GM21367 (cell line): ENCODE data around the gene DYNC2I2.
A peak's percentile ranks its signal among the peaks of the same experiment; 100 is the strongest.
"Not testable (repeated sequence)": the region's sequence is repeated elsewhere in the genome, so short reads cannot be mapped to it uniquely, and the experiment has no call there.

Source experiments
- ATAC-seq: cut with Tn5 transposase; IDR thresholded peaks from one replicate; pipeline ENCODE4 v1.9.1; 2021; ENCODE audit not compliant: unreplicated experiment

DYNC2I2 gene

DNA sequence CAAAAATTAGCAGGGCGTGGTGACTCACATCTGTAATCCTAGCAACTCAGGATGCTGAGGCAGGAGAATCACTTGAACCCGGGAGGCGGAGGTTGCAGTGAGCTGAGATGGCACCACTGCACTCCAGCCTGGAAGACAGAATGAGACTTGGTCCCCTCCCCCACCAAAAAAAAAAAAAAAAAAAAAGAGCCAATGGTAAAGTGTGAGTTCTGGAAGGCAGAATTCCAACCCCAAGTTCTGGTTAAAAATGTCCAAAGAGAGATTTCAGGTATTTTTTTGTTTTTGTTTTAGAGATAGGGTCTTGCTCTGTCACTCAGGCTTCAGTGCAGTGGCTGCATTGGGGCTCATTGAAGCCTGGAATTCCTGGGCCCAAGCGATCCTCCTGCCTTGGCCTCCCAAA is 30.8 kb upstream of the DYNC2I2 start:
- no peak for ATAC-seq

DNA sequence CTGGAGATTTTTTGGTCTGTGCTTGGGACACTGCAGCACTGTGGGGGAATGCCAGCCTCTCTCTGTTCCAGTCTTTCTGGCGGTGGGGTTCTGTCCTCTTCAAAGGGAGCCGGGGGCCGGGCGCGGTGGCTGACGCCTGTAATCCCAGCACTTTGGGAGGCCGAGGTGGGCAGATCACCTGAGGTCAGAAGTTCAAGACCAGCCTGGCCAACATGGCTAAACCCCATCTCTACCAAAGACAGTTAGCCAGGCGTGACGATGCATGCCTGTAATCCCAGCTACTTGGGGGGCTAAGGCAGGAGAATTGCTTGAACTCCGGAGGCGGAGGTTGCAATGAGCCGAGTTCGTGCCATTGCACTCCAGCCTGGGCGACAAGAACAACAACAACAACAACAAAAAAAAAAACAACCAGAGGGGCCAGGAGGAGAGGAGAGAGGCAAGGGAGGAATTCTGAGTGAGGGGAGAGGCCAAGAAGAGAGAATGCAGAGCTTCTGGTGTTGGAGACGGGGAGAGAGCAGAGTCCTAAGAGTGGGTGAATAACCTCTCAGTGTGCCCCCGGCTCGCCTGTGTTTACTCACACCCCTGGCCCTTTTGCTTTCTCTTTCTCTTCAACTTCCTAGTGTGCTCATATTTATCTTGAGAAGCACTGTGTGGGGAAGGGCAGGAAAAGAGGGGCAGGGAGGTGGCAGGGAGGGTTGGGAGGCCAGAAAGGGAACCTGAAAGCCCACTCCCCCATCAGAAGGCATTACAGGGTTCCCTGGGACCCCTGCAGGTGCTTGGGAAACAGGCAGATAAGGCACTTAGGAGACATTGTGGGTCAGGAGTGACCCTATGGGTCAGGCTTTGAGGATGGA is 29.2 kb upstream of the DYNC2I2 start:
- no peak for ATAC-seq

GRCh38 chr9:128684325-128685199 is 27.9 kb upstream of the DYNC2I2 start:
- ATAC-seq, result peak; percentile 24

DNA sequence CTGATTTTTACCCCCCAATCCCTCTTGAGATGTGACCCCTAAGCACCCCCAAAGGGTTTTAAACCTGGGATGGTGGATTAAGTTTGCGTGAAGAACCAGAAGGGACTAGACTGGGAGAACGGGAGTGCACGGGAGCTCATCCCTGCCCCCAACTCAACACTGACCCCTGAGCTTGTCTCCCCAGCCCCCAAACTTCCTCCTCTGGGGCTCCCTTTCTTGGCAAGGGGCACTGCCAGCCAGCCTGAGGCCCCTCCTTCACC is 27.3 kb upstream of the DYNC2I2 start:
- ATAC-seq, result peak; percentile 2

DNA sequence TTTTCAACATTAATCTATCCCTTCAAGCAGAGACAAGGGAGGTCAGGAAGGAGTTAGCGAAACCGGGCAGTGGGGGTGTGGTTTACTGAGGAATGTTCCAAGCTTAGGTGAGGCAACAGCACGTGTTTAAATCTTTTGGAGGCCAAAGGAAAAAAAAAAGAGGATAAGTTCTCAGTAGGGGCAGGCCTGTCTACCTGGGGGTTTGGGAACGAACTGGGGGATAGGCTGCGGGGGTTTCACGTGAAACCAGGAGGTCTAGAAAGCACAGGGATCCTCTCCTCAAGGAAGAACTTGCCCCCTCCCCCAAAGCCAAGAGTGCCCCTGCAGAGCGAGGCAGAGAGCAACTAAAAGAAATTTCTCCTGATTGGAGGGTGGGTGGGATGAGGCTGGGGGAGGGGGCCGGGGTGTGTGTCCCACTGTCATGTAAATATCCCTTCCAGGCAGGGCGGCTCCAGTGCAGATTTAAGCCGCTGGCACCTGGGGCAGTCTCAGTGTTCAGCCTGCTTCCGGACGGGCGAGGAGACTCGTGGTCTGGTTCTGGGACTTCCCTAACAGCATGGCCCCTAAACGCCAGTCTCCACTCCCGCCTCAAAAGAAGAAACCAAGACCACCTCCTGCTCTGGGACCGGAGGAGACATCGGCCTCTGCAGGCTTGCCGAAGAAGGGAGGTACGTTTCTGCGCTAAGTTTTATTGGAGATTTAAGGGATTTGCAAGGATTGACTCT is 26.9 kb upstream of the DYNC2I2 start:
- no peak for ATAC-seq

DNA sequence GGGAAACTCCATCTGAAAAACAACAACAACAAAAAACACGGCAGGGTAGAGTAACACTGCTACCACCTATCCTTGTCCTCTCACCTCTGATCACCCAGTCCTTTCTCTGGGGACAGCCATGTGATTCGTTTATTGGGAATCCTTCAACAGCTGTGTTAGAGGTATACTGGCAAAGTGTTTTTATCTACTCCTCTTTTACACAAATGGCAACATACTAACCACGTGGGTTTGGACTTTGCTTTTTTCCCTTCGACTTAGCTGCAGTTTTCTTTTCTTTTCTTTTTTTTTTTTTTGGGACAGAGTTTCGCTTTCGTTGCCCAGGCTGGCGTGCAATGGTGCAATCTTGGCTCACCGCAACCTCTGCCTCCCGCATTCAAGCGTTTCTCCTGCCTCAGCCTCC is 21.1 kb upstream of the DYNC2I2 start:
- ATAC-seq, result no peak

DNA sequence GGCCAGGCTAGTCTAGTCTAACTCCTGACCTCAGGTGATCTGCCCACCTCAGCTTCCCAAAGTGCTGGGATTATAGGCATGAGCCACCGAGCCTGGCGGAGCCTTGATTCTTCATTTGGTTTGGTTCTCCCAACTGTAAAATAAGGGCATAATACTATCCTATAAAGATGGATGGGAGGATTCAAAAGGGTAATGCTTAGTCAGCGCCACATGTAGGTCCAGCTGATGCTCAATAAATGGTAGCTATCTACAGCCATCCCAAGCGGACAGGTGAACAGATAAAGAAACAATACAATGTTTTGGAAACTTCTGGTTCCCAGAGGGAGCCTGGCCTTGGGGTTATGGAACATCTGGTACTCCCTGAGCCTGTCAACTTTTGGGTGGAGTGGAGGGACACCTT is 18.7 kb upstream of the DYNC2I2 start:
- no peak for ATAC-seq

GRCh38 chr9:128669786-128670185 is 13.1 kb upstream of the DYNC2I2 start:
- ATAC-seq, result no peak

- ATAC-seq, result not testable (repeated sequence)
Measured at GRCh38 chr9:128666481-128666941, 9.9 kb upstream of the DYNC2I2 start.

GRCh38 chr9:128657796-128658195 is 1.1 kb upstream of the DYNC2I2 start:
- ATAC-seq, result no peak

GRCh38 chr9:128657344-128657704 is 677 bp upstream of the DYNC2I2 start:
- ATAC-seq, result no peak

GRCh38 chr9:128654481-128654880 is 2.2 kb downstream of the DYNC2I2 start:
- ATAC-seq, result no peak

DNA sequence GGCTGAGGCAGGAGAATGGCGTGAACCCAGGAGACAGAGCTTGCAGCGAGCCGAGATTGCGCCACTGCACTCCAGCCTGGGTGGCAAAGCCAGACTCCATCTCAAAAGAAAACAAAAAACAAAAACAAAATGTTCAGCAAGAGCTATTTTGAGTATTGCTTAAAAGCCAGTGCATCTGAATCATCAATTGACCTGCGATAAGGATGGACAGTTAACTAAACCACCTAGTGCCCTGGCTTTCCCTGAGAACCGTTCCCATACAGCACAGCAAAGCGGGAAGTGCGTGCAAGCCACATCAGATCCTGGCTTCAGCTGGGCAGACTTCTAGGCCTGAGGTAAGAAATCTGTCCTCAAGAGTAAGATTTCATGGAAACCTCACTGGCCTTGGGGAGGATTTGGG is 2.7 kb downstream of the DYNC2I2 start:
- ATAC-seq, result no peak

- ATAC-seq, result no peak
Measured at GRCh38 chr9:128651798-128652197, 4.8 kb downstream of the DYNC2I2 start.

GRCh38 chr9:128648206-128648605 is 8.4 kb downstream of the DYNC2I2 start:
- not testable (repeated sequence) for ATAC-seq

DNA sequence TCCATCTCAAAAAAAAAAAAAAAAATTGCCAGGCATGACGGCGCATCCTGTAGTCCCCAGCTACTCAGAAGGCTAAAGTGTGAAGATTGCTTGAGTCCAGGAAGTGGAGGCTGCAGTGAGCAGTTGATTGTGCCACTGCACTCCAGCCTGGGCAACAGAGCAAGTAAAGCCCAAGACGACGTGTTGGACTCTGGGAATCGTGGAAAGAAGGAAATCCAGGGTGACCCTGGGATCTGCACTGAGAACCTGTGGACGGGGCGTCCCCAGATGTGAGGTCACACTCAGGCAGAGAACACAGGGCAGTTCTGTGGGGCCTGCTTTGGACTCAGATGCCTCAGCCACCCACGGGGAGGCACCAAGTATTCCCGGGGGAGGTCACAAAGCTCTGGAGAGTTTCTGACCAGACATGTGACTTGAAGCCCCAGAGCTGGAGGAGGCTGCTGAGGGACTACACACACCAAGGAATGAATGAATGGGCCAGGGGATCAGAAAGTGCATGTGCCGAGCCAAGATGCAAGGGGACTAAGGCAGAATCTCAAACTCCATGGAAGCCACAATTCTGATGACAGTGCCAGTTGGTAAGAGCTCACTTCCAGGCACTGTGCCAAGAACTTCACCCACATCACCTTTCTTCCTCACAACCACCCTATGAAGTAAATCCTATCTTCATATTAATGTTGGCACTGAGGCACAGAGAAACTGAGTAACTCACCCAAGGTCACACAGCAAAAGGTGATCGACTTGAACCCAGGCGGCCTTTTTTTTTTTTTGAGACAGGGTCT is 12.9 kb downstream of the DYNC2I2 start:
- peak; percentile 70 for ATAC-seq

GRCh38 chr9:128642675-128643245 is 13.9 kb downstream of the DYNC2I2 start:
- no peak for ATAC-seq

- ATAC-seq, result no peak
Measured at GRCh38 chr9:128640603-128641002, 16.0 kb downstream of the DYNC2I2 start.

DNA sequence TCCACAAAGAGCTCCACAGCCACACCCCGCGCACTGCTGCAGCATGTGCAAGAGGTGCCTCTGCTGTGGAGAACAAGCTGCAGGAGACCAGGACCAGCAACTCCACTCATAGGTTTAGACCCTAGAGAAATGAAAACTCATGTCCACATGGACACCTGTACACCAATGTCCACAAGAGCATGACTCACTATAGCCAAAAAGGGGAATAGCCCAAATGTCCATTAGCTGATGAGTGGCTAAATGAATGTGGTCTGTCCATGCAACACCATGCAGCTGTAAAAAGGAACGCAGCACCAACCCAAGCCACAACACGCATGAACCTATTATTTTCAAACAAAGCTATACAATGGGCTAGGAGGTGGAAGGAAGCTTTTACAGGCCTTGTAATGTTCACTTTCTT is 18.1 kb downstream of the DYNC2I2 start:
- no peak for ATAC-seq

DNA sequence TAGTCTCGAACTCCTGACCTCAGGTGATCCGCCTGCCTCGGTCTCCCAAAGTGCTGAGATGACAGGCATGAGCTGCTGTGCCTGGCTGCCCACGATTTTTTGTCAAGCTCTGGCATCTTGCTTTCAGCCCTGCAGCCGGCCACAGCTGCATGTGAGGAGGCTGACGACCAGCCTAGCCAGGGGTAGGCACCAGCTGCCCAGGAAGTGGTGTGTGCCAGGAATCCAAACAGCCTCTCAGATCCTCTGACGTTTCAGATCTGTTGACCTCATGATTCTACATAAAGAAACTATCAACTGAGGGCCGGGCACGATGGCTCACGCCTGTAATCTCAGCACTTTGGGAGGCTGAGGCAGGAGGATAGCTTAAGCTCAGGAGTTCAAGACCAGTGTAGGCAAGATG is 19.0 kb downstream of the DYNC2I2 start:
- no peak for ATAC-seq
